GM21515 (cell line): ENCODE measurements around the gene KCNC3.

Experiments used
- ATAC-seq: cut with Tn5 transposase; IDR thresholded peaks from one replicate; pipeline ENCODE4 v1.9.1; 2021; ENCODE audit not compliant: unreplicated experiment

Gene KCNC3

DNA sequence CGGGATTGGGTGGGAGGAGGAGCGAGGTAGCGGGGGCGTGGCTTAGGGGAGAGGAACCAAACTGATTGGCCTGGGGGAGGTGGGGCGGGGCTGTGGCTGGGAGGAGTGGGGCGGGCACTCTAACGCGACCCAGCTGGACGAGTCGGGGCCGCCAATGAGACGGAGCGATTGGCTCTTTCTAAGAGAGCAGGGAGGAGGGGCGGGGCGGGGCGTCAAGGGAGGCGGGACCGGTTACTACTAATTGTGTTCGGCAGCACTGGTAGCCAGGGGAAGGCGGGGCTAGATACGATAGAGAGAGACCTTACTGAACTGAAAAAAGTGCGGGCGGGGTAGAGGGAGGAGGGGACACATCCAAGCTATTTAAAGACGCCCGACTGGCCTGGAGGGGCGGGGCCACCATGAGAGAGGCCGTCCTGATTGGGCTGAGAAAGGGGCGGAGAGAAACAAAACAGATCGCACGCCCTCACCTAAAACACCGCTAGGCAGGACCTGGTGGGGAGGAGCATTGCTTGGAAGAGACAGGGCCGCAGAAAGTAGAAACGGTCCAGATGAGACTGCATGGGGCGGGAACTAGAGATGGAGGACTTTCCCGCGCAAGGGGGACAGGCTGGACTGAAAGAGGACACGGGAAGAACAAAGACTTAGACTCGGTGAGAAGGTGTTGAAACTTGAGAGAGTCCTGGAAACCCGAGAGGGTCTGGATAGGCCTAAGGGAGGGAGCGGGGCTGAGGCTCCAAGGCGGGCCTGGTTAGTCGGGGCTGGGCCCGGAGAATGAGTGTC is at the start of gene KCNC3:
KCNC3 (minus strand) TSS at position 232 of the 780 bp plus-strand sequence. CDS start 295 bp downstream, outside the sequence.
- ATAC-seq, result peak; percentile 44

- ATAC-seq, result no peak
Measured at GRCh38 chr19:50378863-50379236, 49.7 kb upstream of the KCNC3 start.

GRCh38 chr19:50378169-50378862 is 49.1 kb upstream of the KCNC3 start:
- no peak for ATAC-seq

- ATAC-seq, result no peak
Measured at GRCh38 chr19:50377517-50377916, 48.3 kb upstream of the KCNC3 start.

DNA sequence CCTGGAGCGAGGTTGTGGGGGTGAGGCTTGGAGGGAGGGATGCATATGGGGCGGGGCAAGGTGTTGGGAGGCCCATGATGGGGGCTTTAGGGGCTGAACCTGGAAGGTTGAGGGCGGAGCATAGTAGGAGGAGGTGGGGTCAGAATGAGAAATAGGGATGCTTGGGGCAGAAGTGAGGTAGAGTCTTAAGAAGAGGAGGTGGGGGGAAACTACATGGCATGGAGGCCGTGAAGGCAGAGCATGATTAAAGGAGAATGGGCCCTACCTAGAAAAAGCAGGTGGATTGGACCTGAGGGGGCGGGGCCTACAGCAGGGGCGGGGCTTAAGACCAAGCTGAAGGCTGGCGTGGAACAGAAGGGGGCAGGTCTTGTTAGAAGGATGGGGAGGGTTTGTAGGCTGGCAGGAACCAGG is 47.9 kb upstream of the KCNC3 start:
- peak; percentile 9 for ATAC-seq

- peak; percentile 63 for ATAC-seq
Measured at GRCh38 chr19:50376166-50377050, 47.2 kb upstream of the KCNC3 start, which contains the start of gene NR1H2. Gene NR1H2, plus strand, starts transcription at chr19:50376457. Its CDS starts 1,149 bp downstream, at chr19:50377606.

DNA sequence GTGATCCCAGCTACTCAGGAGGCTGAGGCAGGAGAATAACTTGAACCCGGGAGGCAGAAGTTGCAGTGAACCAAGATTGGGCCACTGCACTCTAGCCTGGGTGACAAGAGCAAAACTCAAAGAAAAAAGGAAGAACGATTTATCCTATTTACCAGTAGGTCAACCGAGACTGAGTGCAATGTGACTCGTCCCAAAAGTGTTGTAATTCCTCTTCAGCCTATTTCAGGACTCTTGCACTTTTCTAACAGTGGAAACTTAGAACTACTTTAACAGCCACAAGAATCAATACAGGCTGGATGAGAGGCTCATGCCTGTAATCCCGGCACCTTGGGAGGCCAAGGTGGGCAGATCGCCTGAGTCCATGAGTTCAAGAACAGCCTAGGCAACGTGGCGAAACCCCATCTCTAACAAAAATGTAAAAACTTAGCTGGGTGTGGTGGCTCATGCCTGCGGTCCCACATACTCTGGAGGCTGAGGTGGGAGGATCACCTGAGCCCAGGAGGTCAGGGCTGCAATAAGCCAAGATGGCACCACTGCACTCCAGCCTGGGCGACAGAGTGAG is 42.8 kb upstream of the KCNC3 start:
- no peak for ATAC-seq

DNA sequence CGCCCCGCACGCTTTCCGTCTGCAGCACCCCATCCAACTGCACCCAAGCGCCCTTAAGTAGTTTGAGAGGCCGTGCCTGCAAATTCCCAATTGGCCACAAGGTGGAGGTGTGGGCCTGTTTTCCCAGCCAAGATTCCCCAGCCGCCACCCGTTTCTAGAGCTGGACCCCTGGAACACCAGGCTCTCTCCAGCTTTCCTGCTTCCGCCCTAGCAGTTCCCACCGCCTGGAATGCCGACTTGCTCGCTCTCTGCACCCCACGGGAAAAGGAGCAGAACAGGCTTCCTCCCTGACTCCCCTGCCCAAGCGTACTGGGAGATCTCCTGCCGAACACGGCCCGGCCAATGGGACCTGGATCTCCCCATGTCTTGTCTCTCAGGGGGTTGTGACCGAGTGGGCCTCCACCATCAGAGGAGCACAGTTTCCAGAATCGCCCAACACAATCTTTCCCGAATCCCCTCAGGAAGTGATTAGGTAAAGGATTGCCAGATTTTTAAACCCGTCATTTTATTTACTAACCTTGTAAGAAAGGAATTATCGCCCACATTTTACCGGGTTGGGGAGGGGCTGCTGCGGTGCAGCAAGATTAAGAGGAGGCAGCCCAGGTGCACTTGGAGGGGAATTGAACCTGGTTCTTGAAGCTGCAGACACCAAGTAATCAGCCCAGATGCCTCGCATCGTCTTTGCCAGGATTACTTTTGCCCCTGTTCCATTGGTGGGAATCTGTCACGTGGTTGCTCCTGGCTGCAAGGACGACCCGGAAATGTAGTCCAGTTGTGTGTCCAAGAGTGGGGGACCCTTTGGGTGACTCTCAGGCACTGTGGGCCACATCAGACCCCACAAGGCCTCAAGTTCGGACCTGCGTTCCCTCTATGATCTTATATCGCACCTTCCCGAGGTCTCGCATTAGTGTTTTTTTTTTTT is 39.7 kb upstream of the KCNC3 start:
- ATAC-seq, result no peak

DNA sequence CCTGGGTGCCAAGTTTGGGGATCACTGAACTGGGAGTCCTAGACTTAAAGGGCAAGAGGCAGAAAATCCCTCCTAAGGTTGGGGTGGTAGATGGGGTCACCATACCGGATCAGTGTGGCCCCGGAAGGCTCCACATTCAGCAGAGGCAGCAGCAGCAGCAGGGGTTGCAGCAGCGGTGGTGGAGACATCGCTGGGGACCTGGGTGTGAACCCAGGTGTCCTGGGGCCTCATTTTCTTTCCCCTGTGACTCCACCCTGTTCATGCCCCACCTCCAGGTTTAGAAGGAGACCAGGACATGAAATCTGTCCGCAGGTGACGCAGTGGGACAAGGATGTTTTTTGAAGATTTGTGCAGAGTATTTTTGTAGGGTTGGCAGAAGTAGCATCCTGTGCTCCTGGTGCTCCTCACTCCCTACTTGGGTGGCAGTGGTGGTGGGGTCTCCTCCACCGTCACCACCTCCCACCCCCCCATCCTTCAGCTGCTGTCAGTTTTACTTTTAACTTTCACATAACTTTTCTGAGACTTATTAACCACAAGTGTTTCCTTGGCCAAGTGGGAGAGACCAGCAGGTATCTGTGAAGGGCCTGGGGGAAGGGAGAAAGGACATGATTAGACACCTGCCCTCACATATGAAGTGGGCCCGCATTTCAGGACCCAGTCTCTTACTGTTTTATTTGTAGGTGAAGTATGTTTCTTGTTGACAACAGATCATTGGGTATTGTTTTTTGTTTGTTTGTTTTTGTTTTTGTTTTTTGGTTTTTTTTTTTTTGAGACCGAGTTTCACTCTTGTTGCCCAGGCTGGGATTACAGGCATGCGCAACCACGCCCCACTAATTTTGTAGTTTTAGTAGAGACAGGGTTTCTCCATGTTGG is 36.5 kb upstream of the KCNC3 start, which contains the start of gene NAPSA:
NAPSA (minus strand) TSS at position 206 of the 873 bp plus-strand sequence; CDS start at position 188, 18 bp downstream.
- ATAC-seq, result no peak

- ATAC-seq, result no peak
Measured at GRCh38 chr19:50362656-50363424, 33.7 kb upstream of the KCNC3 start.

DNA sequence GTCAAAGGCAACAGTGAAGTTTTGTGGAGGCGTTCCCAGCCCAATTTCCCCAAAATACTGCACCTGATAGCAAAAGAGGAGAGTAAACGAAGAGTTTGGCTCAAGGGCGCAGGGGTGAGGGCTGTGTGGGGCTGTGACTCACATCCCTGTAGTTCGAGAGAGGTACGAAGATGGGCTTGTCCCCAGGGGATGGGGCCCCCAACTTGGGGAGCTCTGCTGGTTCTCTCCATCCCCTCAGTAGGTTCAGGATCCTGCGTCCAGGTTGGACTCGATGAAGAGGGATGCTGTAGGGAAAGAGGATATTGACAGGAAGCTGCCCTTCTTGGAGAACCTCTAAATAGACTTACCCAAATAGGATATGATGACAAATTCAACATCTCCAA is 32.8 kb upstream of the KCNC3 start:
- no peak for ATAC-seq

- no peak for ATAC-seq
Measured at GRCh38 chr19:50361290-50362029, 32.3 kb upstream of the KCNC3 start.

DNA sequence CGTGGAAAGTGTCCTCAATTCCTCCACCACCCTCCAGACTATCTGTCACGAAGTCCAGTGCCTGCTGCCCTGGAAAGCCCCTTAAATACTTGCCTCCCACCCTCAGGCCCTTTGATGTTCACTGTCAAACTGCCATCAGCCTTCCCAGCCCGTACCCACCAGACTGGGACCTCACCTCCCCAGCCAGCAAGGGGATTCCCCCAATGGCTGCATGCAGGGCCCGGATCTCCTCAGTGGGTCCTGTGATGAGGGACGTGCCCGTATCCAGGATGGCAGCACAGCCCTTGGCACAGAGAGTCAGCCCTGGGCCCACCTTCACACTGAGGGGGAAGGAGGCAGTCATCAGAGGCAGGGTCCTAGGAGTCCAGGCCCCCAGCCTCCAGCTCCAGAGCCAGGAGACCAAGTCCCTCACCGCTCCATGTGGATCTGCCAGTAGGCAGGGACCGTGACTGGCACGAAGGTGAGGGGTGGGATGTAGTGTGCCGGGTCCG is 30.2 kb upstream of the KCNC3 start:
- no peak for ATAC-seq

- ATAC-seq, result no peak
Measured at GRCh38 chr19:50358483-50359327, 29.5 kb upstream of the KCNC3 start.

GRCh38 chr19:50357178-50358100 is 28.3 kb upstream of the KCNC3 start:
- ATAC-seq, result peak; percentile 45
